ENCODE results near the gene OTP.

The OTP gene

GRCh38 chr5:77637998-77638762 is at the start of gene OTP:
OTP (minus strand) TSS chr5:77638713; CDS start chr5:77638549, 164 bp downstream.
- no peak for DNase-seq (ENCODE audit: low read depth)

DNA sequence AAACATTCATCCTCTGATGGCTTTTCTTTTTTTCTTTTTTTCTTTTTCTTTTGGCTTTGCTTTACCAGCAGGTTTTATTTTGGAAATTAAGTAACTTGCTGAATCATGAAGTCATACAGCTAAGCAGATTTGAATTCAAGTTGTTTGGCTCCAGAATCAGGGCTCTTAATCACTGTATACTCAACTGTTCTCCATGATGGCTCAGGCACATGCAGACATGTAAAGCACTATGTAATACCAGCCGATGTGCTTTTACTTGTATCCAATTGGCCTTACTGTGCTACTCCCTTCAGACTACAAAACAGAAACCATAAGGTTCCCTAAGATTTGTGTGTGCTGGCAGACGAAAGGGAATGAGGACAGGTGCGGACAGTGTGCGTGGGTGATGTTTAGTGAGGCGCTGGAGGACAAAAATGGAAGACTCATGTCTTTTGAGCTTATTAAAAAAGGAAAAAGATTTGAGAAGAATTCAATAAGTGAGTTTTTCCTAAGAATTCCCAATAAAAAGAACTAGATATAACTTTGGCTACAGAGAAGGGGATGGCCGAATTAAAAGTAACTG is 44.7 kb upstream of the OTP start:
- DNase-seq (ENCODE audit: low read depth), result peak; percentile 5

DNA sequence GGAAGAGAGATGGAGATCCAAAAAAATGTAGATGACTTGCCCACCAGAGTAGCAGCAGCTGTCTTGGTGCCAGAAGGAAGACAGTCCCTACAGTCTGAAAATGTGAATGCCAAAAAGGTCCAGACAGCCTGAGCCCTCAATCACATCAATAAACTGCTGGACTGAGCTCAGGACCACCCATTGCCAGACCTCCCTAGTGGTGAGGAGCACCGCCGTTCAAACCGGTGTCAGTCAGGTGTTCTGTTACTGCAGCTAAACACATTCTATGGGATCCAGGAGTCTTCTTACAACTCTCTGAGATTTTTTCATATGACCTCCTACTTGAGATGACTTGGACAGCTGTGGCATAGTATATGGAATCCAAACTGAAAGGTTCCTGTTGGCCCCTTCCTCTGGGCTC is 32.0 kb upstream of the OTP start:
- DNase-seq (ENCODE audit: low read depth), result no peak

GRCh38 chr5:77669677-77670076 is 31.2 kb upstream of the OTP start:
- no peak for DNase-seq (ENCODE audit: low read depth)

- DNase-seq (ENCODE audit: low read depth), result peak; percentile 4
Measured at GRCh38 chr5:77663090-77663863, 24.8 kb upstream of the OTP start.

- no peak for DNase-seq (ENCODE audit: low read depth)
Measured at GRCh38 chr5:77662635-77663034, 24.1 kb upstream of the OTP start.

GRCh38 chr5:77658662-77659061 is 20.1 kb upstream of the OTP start:
- DNase-seq (ENCODE audit: low read depth), result no peak

DNA sequence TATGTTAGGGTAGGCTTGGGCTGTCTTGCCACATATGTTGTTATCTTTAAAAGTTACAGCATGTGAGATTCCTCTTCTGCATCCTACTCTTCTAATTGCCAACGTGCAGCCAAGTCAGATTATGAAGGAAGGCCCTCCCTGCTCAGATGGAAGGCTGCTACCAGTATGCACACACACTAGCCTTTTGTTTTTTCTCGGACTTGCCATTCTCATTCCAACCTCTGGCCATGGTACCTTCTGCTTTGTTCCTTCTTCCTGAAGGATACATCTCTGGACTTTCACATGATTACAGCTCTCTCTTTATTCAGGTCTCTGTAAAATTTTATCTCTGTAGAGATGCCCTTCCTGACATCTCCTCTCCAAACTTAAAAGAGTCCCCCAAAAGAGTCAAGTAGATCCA is 12.8 kb upstream of the OTP start:
- no peak for DNase-seq (ENCODE audit: low read depth)

DNA sequence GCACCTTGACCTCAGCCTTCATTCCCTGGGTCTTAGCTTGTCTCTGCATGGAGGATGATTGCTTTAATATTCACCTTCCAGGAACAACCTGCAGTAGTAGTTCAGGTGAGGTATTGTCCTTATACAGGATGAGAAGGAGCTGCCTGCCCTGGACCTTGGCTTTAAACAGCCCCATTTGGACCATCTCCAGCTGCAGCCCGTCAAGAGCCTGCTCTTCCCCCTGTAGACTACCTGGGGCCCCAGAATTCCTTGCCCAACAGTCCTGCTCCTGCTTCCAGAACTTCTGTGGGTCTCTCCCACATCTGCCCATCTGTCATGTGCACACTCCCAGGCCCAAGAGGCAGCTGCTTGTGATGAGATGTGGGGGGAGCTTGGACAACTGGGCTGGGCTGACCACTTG is 12.2 kb upstream of the OTP start:
- no peak for DNase-seq (ENCODE audit: low read depth)

GRCh38 chr5:77649776-77650175 is 11.3 kb upstream of the OTP start:
- DNase-seq (ENCODE audit: low read depth), result no peak

- no peak for DNase-seq (ENCODE audit: low read depth)
Measured at GRCh38 chr5:77645995-77646639, 7.6 kb upstream of the OTP start.

DNA sequence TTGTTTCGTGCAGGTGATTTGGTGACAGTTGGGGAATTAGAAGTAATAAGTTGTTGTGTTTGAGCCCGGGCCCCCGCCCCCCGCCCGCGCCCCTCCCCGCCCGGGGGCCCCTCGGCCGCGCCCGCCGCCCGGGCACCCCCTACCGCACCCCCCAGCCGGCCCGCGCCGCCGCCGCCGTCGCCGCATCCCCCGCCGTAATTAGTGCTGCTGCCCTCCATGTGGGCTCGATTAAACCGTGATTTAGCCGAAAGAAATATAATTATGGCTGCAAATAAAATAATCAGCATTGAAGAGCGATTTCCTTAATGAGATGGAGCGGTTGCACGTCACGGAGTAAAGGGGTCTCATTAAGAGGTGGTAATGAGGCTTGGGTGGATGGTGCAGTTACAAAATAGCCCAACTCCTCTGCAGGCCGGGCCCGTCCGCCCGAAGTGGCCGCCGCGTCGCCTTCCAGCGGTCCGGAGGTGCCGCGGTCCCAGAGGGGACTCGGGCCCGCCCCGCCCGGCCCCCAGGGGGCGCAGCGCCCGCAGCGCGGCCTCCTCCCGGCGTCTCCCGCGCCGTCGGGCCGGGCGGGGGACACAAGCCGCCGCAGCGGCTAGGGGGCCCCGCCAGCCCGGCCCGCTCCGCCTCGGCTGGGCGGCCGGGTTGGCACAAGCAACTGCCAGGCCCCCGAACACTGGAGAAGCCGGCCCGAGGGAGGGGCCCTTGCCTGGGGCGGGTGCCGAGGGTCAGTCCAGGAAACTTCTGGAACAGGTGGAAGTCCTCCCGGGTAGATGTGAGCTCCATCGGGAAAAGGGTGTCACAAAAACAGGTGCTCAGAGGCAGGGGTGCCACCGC is 6.9 kb upstream of the OTP start:
- DNase-seq (ENCODE audit: low read depth), result no peak

- DNase-seq (ENCODE audit: low read depth), result no peak
Measured at GRCh38 chr5:77644371-77645157, 6.1 kb upstream of the OTP start.

GRCh38 chr5:77643654-77644370 is 5.3 kb upstream of the OTP start:
- no peak for DNase-seq (ENCODE audit: low read depth)

DNA sequence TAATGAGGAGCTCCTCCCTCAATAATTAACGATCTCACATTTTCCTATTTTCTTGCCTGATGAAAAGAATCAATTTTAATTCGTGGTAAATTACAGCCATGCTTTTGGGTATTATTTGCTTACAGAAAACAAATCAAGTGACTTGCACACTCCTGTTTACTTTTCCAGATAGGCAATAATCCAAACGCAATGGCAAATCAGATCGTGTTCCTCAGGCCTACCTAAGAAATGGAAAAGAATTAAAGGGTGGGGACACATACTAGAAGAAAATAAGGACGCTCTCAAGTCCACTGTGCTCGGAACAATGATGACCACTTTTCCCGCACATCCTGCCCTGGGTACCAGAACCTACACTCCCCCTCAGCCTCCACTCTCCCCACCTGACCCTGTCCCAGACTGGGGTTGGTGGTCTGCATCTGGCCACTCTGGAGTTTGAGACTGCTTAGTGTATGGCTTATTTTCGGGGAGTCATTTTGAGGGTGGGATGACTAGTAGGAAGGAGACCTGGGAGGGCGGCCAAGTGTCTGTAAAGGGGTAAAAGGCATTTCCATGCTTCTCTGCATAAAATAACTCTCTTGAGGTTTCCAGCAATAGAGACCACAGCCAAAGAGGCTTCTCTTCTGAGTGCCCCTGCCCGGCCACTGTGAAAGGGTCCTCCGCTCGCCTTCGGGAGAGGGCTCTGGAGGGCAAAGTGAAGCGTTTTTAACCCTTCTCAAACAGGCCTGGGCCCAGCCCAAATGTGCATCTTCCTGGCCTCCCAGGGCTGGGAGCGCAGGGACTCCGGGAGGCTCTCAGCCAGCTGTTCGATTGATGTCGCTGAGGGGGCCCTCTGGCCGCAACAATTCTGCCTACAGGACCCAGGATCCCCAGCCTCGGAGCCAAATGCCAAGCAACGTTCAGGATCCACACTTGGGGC is 4.5 kb upstream of the OTP start:
- DNase-seq (ENCODE audit: low read depth), result no peak

- no peak for DNase-seq (ENCODE audit: low read depth)
Measured at GRCh38 chr5:77641963-77642737, 3.6 kb upstream of the OTP start.

DNA sequence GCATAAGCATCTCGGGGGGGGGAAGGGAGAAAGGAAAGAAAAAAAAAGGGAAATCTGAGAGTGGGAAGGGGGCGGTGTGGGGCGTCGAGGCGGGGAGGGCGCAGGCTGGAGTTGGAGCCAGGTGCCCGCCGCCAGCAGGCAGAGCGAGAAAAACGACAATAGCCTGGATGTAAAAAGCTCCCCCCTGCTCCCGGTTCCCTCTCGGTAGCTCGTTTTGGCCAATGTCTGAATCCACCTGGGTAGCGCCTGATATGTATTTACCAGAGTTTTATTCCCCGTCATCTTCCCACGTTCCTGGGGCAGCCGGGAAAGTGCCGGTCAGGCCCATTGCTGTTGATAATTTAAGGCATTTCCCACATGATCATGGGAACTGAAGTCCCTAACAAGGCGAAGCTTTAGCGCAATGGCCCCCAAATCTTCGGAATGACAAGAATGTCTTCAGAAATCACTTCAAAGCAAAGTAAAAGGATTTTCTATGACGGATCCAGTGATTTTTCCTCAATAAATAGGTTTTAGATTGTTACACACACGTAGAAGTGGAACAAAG is 3.0 kb upstream of the OTP start:
- DNase-seq (ENCODE audit: low read depth), result no peak

Data from GM04503 (cell line).